NCI-H2029 treated with DMSO at 0.1 percent for 48 hours (cell line): ENCODE measurements around the gene ITGB3.
"Not testable (repeated sequence)": the region's sequence is repeated elsewhere in the genome, so short reads cannot be mapped to it uniquely, and the experiment has no call there.

Source experiments
- DNase-seq: peaks from one replicate; lab custom pipeline; 2025; lab: John Stamatoyannopoulos, UW

ITGB3 gene

DNA sequence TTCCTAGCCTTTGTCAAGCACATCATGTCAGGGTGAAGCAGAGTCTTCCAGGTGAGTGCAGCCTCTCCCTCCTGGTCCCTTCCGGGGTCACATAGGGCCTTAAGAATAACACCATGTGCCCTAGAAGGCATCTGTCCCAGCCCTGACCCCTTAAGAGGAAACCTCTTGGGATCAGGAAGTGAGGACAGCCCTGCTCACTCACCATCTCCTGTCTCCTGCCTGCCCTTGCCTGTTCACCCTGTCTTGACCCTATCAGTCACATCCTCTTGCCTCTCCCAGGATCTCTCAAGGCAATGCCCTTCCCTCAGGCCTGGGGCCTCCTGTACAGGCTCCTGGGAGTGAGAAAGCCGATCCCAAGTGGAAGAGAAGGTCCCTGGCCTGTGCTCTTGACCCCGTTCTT is 30.6 kb upstream of the ITGB3 start:
- DNase-seq, result no peak

DNA sequence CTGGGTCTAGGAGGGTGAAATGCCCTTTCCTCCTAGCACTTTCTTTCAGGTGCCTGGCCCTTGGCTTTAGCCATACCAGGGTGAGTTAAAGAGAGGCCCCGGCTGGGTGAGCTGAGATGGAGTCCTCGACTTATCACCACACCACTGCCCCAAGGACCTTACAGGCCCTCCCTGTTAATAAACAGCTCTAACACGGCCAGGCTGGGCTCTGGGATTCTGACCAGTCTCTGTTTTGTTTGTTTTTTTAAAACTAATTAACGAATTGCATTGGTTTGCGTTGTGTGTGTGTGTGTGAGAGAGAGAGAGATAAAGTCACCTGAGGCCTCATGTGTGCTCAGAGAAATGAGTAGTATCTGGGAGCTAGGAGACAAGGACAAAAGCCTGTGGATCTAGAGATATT is 30.2 kb upstream of the ITGB3 start:
- DNase-seq, result no peak

DNA sequence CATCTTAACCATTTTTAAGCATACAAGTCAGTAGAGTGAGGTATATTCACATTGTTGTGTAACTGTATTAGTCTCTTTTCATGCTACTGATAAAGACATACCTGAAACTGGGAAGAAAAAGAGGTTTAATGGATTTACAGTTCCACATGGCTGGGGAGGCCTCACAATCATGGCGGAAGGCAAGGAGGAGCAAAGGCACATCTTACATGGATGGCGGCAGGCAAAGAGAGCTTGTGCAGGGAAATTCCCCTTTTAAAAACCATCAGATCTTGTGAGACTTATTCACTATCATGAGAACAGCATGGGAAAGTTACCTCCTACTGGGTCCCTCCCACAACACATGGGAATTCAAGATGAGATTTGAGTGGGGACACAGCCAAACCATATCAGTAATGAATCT is 29.6 kb upstream of the ITGB3 start:
- not testable (repeated sequence) for DNase-seq

DNA sequence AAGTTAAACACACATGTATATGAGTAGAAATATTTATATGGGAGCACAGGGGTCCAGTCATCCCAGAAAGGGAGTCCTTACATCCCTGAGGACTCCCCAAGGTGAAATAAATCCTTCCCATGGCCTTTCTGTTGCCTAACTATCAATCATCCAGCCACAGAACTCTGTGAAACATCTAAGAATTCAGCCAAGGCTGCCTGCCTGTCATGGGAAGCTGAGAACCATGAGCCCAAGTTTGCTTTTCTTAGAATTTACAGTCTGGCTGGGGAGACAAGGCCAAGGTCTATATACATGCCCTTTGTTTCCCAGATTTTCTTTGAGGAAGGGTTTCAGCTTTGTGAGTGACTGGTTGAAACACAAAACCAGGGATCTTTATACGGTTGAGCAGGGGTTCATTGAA is 28.7 kb upstream of the ITGB3 start:
- DNase-seq, result no peak

DNA sequence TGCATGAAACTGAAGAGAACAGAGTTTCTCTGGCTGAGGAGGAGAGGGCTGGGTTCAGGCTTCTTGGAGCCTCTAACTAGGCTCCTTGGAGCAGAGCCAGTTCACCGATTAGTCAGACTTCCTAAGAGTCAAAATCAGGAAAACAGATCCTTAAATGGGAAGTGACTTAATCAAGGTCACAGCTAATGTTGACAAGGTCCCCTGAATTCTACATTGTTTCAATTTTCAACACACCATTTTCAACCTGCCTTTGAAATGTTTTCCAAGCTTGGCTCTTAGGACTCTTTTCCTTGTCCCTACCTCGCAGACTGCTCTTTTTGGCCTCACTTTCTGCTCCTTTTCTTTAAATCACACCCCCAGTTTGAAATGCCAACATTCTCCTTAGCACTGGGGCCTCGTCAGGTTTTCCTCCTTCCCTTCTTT is 28.2 kb upstream of the ITGB3 start:
- DNase-seq, result no peak

DNA sequence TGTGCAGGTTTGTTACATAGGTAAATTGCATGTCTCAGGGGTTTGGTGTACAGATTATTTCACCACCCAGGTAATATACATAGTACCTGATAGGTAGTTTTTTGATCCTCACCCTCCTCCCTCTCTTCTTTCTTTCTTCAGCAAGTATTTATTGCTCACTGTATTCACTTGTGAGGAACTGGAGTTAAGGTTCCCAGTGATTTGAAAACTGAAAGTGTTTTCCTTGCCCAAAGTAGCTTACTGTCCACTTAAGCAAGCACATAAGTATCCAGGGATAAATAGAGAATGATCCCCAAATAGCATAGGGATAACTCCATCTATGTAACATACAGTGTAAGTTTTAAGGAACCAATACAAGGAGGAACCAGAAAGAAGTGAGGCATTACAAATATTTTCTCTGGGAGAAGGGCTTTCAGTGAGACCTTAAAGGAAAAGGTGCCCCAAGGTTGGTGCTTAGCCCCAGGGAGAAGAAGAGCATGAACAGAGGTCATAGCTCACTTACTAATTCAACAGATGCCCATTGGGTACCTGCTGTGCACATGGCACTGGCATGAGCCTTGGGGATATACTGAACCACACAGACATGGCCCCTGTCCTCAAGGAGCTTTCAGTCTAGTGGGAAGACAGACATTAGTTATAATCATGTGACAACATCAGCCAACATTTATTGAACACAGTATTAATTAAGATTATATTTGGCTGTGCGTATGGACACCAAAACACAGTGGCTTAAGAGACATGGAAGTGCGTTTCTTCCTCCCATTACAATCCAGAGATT is 27.5 kb upstream of the ITGB3 start:
- DNase-seq, result no peak

DNA sequence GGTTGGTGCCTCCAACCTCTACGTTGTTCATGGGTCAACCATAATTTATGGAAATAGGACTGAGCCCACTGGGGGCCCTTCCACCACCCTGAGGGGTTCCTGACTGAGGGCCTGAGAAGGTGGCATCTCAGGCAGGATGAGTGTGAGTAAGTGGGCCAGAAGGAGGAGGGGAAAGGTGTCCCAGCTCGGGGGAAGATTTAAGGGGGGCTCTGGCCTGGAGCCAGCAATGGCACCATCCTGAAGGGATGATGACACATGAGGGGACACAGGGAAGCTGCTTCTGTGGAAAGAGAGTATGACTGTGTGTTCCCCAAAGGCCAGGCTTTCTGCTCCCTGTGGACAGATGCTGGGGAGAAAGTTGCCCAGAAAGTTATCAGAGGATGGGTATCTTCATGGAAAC is 25.8 kb upstream of the ITGB3 start:
- no peak for DNase-seq

DNA sequence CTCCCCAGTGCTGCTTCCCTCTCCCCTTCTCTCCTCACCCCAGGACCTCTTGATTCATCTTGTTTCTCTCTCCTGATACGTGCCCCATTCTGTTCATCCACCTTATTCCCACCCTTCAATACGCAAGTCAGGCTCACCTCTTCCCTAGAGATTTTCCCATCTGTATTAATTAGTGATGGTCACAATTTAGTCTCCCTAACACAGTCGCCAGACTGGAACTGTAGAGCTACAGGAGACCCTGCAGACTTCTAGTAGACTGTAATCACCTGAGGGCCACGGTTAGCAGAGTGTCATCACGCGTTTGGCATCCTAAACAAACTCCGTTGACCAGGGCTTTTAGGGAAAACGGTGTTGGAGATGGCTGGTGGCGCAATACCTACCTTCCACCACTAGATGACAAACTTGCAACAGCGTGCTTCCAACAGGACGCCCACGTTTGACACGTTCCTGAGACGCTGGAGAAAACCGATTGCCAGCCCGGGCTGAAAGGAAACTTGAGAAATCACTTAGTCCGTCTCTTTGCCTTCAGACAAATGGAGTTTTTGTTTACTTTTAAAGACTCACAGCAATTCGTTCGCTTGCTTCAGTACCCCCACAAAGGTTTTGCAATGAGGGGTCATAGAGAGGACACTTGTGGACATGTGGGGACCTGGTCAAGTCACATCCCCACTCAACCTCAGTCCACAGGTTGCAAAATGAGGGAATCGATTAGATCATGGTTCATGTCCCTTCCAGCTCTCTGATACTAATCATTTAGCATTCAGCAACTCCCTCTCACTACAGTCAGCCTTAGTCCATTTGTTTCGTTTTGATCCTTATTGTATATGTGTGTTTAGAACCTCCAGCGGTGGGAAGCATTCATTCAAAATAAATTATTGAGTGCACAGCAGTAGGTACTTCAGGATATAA is 23.8 kb upstream of the ITGB3 start:
- DNase-seq, result peak; percentile 53

DNA sequence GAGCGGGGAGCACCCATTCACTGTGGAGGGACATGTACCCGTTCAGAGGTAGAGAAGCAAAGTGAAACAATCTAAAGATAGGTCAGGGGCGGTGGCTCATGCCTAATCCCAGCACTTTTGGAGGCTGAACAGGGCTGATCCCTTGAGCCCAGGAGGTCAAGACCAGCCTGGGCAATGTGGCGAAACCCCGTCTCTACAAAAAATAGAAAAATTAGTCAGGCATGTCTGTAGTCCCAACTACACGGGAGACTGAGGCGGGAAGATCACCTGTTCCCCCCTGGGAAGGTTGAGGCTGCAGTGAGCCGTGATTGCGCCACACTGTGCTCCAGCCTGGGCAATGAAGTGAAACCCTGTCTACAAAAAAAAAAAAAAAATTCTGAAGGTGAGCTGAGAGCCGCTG is 22.8 kb upstream of the ITGB3 start:
- DNase-seq, result no peak

DNA sequence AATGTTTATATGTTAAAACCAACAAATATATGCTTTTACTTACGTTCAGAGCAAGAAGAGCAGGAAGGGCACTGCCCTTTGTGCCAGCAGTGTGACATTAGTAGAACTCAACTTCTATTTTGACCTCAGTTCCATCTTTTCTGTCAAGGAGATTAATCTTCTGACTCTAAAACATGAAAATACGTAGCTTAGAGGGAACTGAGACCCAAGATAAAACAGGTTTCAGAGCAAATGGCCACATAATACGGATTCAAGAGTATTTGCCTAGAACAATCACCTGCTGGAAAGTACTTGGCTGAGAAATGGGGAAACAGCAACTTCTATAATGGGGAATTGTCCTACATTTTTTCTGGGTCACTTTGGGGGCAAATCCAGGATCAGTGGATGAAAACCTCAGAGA is 22.3 kb upstream of the ITGB3 start:
- DNase-seq, result no peak

DNA sequence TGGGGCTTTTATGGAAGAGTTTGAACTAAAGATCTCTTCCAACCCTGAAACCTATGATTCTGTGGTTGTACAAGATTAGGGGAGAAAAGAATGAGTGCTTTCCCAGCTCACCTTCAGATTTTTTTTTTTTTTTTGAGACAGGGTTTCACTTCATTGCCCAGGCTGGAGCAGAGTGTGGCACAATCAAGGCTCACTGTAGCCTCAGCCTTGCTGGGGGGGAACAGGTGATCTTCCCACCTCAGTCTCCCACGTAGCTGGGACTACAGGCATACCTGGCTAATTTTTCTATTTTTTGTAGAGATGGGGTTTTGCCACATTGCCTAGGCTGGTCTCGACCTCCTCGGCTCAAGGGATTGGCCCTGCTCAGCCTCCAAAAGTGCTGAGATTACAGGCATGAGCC is 21.8 kb upstream of the ITGB3 start:
- no peak for DNase-seq

DNA sequence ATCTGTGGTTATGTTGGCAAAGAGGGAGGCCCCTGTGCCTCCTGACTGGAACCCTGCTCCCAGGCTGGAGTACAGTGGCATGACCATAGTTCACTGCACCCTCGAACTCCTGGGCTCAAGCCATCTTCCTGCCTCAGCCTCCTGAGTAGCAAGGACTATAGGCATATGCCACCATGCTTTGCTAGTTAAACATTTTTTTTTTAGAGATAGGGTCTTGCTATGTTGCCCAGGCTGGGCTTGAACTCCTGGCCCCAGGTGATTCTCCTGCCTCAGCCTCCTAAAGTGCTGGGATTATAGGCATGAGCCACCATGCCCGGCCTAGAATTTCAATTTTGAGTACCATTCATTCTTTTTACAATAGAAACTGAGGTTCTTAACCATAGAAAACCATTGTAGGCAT is 21.2 kb upstream of the ITGB3 start:
- DNase-seq, result no peak

DNA sequence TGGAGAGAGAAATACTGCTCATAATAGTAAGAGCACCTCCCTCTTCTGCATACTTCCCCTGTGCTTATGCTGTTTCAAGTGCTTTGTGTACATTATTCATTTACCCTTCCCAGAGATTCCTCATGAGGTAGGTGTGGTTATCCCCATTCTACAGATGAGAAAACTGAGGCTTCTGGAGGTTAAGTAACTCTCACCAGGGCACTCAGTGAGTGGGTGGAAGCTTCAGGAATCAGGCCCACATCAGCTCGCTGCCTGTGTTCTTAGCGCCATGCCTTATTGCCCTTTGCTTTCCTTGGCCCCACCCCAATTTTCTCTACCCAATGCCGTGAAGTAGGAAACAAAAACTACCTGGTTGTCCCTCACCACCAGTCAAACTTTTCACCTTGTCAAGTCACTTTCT is 18.1 kb upstream of the ITGB3 start:
- DNase-seq, result no peak

DNA sequence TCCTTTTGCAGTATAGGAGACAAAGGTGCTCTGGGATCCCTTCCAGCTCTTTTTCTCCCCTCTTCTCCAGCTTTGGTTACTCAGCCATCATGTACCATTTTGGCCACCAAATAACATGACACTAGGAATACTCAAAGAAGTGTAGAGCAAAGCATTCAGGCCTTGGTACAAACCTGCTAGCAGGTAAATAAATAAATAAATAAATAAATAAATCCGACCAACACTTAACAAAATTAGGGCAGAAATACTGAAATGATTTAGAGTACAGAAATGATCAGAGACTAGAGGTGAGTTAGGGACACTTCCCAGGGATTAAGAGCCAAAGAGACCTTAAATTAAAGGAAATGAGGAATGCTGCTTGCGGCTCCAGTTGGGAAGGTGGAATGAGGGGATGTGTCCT is 17.7 kb upstream of the ITGB3 start:
- DNase-seq, result no peak

DNA sequence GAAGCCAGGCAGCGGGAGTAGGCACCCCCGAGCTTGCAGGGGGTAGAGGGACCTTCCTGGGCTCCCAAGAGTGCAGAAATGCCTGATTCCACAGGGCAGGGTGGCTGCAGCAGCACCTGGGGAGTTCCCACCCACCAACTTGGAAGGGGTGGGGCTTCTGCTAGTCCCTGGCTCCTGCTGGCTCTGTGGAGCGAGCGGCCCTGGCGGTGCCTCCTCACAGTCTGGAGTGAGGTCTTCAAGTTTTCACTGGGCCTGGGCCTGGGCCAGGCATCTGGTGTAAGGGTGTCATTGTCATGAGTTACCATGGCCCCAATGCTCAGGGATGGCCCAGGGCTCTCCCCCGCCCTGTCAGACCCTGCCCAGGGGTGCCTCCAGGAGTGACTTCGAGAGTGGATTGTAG is 15.8 kb upstream of the ITGB3 start:
- DNase-seq, result no peak

DNA sequence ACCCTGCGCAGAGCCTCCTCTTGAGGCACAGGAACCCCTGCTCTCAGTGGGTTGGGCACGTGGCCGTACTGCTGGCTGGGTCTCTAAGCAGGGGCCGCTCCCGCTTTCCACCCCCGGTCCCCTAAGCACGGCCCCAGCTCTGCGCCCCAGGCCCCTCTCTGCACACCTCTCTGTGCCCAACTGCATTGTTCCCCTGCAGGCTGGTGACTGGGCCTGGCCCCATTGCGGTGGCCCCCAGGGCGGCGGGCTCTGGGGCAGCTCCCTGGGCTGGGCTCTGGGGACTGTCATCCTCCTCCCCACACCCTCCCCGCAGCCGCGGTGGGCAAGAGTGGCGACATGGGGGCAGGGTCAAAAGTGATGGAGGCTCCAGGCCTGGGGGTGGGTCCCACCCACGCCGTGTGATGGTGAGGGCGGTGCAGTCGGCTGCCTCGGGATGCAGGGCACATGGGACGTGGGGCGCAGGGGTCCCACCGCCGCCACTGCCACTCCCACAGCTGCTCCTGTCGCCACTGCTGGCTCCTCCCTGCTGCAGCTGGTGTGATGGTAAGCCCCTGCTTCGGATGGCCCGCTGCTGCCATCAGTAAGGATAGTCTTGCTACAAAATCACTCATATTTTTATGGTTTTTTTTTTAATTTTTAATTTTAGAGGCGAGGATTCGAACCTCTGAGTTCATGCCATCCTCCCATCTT is 15.2 kb upstream of the ITGB3 start:
- DNase-seq, result no peak

DNA sequence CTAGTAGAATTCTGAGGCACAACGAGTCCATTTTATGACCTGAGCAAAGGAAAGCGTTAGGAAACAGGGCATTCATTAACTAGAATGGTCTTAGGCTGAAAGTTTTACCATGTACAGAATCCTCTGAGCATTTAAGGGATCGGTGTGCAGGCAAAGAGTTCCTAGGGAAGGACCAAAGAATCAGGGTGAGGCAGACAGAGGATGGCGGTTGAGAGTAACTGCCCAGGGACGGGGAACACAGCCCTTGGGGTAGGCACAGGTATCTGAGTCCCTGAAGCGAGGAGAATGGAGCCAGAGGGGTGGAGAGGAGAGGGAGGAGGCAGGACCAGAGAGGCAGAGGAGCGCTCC is 14.0 kb upstream of the ITGB3 start:
- no peak for DNase-seq

DNA sequence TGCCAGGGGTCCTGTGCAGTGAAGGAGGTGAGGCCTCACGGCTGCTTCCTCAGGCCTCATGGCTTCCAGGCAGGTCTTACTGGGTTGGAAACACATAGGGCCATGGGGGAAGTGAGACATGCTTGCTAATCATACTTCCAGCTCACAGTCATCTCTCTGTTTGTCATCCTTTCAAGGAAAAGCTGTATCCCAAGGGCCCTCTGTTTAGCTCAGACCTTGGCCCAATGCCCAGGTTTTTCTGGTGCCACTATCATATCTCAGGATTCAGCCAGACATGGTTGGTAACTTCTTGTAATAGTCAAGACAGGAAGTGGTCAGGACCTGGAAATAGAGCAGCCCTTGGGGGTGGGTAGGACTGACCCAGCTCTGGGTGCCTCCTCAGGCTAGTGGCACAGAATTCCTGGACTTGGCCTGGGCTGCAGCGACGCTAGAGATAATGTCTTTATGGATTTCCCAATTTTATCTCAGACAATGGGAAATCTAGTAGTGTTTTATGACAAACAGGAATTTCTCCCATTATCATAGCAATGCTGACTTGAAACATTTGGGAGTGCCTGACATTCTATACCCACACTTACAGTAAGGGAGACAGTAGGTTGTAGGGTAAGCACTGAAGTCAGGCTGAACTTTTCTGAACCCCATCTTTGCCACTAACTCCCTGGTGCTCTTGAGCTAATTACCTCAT is 13.5 kb upstream of the ITGB3 start:
- DNase-seq, result peak; percentile 72

DNA sequence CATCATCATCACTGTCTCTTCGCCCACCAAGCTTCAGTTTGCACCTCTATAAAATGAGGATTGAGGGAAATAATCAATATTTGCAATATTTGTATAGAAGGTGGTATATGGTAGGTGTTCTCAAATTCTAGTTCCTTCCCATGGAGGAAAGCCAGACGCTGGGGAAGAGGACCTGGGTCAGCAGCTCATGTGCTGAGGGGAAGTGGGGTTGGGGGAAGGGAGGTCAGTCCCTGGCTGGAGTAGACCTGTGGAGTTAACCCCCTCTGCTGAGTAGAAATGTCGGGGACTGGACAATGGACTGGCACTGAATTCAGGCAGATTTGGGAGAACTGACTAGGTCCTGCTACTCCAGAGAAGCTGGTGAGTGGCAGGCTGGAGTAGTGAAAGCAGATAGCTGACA is 12.8 kb upstream of the ITGB3 start:
- DNase-seq, result no peak

DNA sequence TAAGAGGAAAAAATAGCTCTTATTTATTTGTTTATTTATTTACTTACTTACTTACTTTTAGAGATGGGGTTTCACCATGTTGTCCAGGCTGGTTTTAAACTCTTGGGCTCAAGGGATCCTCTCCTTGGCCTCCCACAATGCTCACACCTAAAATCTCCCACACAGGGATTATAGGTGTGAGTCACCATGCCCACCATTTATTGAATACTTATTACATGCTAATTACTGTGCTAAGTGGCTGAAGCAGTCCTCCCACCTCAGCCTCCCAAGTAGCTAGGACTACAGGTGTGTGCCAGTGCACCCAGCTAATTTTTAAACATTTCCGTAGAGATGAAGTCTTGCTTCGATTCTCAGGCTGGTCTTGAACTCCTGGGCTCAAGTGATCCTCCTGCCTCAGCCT is 11.0 kb upstream of the ITGB3 start:
- no peak for DNase-seq

DNA sequence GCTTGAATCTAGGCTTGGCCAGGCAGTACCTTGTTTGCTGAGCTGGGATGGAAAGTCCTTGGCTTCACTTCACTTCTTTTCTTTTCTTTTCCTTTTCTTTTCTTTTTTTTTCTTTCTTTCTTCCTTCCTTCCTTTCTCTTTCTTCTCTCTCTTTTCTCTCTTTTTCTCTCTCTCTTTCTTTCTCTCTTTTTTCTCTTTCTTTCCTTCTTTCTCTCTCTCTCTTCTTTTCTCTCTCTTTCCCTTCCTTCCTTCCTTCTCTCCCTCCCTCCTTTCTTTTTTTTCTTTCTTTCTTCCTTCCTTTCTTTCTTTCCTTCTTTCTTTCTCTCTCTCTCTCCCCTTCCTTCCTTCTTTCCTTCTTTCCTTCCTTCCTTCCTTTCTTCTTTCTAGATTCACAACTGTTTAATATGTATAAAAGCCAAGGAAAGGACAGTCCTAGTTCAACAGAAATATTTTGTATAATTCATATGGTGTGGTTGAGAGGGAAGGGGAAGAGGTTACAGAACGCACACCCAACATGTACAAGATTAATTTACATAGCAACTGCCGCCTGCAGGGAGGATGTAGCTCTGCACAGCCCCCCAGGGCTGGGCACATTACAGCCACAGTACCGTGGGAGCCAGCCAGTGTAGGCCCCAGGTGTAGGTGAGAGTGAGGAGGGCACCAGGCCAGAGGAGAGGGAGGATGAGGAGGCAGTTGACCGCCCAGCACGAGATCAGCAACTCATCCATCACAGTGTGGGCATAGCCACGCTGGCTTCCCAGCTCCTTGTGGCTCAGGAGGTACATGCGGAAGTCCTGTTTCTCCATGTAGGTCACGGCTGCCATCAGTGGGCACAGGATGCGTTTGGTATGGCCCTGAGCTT is 9.7 kb upstream of the ITGB3 start:
- no peak for DNase-seq
